HuH-7.5 (cell line): Measurements from ENCODE around the gene SFT2D3.
"Not testable (repeated sequence)": the region's sequence is repeated elsewhere in the genome, so short reads cannot be mapped to it uniquely, and the experiment has no call there.

Experiments used
- DNase-seq: peaks from one replicate; pipeline ENCODE4 v3.0.0; 2011; ENCODE audit warnings: low spot score

Gene SFT2D3

DNA sequence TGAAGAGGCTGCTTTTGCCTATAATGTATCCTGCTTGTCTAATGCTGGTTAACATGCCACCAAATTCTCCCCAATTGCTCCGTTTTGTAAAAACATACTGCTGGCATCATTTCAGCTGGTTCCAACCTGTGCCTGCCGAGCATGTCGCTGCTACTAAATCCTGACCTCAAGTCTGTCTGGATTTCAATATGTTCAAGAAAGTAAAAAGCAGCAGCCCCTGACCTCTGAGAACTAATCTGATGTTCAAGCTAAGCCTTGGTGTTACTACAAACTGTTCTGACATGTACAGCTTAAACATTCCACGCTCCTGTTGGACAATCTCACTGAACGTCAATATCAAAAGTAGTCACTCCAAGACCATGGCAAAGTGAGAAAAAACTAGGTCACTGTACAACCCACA, 46.3 kb downstream of the SFT2D3 start:
- DNase-seq, result no peak

DNA sequence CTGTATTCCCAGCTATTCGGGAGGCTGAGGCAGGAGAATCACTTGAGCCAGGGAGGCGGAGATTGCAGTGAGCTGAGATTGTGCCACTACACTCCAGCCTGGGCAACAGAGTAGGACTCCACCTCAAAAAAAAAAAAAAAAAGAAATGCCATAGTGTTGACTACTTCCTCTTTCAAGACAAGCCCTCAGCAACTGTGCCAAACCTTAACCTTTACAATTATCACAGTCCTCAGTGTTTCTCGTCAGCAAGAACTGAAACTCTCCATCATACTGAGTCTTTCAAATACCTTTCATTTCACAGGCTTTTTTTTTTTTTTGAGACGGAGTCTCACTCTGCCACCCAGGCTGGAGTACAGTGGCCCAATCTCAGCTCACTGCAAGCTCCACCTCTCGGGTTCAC, 48.2 kb downstream of the SFT2D3 start:
- DNase-seq, result not testable (repeated sequence)

DNA sequence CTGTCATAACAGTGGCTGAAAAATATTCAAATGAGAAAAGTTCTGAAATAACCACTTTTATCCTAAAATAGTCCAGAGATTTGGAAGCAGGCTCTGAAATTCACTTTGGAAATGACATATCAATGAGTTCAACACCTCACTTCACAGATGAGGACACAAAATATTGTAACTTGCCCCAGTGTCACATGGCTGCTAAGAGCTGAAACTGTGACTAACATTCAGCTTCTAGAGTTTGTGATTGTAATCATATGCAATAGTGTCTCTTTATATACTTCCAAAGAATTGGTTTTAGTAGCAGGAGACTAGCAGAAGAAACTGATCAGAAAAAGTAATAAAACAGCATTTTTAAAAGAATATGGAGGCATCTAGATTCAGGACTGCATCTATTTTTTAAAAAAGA, 52.1 kb downstream of the SFT2D3 start:
- DNase-seq, result no peak

DNA sequence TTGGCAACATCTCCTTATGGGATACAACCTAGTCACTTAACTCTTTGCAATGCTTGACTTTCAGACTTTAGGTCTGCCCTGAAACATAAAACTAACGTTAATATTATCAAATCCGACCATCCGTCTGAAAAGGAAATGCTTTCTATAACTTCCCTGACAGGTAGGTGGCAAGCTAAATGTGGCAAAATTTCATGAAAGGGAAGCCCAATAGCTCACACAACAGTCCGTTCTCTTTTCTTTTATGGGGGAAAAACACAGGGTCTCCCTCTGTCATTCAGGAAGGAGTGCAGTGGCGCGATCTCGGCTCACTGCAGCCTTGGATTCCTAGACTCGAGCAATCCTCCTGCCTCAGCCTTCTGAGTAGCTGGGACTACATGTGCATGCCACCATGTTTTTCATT, 52.9 kb downstream of the SFT2D3 start:
- DNase-seq, result no peak
